Measurements from ENCODE around the gene SRP9.

DNA sequence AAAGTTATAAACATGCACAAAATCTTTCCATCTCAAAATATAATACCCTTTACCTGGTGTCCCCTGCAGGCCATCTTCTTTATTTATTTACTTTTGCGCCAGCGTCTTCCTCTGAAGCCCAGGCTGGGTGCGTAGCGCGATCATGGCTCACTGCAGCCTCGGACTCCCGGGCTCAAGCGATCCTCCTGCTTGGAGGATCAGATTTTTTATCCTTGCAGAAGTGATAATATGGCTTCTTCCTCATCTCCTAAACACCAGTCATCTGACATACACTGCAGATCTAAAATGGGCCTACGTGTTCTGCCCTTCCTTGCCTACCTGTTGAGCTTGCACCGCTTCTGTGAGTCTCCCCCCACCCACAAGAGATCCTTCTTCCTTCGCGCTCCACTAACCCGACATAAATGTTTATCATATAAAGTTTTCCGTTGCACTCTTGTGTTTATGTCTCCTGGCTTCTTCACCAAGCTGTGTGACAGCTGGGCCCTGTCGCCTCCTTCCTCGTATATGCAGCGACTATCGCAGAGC, 506 bp upstream of the SRP9 start:
- TF ChIP-seq, protein P1, sequence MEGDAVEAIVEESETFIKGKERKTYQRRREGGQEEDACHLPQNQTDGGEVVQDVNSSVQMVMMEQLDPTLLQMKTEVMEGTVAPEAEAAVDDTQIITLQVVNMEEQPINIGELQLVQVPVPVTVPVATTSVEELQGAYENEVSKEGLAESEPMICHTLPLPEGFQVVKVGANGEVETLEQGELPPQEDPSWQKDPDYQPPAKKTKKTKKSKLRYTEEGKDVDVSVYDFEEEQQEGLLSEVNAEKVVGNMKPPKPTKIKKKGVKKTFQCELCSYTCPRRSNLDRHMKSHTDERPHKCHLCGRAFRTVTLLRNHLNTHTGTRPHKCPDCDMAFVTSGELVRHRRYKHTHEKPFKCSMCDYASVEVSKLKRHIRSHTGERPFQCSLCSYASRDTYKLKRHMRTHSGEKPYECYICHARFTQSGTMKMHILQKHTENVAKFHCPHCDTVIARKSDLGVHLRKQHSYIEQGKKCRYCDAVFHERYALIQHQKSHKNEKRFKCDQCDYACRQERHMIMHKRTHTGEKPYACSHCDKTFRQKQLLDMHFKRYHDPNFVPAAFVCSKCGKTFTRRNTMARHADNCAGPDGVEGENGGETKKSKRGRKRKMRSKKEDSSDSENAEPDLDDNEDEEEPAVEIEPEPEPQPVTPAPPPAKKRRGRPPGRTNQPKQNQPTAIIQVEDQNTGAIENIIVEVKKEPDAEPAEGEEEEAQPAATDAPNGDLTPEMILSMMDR (IDR thresholded peaks at IDR 0.05; ENCODE audit: poor library complexity) = no peak
- TF ChIP-seq EZH2 (IDR thresholded peaks at IDR 0.05; ENCODE audit: borderline replicate concordance) = no peak
